Activated T-cell treated with anti-CD3 and anti-CD28 coated beads, Interleukin-2, amount 50 U/mL, for 48 hours (primary cell): ENCODE measurements around the gene TNNT2.

Experiments
- DNase-seq, 2 experiments: peaks; one replicate each; pipeline ENCODE4 v3.0.0-alpha.2; 2020

The TNNT2 gene

GRCh38 chr1:201354901-201355295, 22.6 kb downstream of the TNNT2 start:
- no peak for DNase-seq

GRCh38 chr1:201354151-201354900, 23.2 kb downstream of the TNNT2 start:
- DNase-seq = no peak

- DNase-seq = no peak
Measured at GRCh38 chr1:201353186-201353940, 24.1 kb downstream of the TNNT2 start.

GRCh38 chr1:201351617-201352016, 25.9 kb downstream of the TNNT2 start:
- no peak for DNase-seq

- DNase-seq = no peak
Measured at GRCh38 chr1:201350884-201351283, 26.6 kb downstream of the TNNT2 start.

GRCh38 chr1:201350361-201350725, 27.1 kb downstream of the TNNT2 start:
- no peak for DNase-seq

GRCh38 chr1:201349092-201349491, 28.4 kb downstream of the TNNT2 start:
- DNase-seq = no peak

- peak; percentile 46 to 54 for DNase-seq
Measured at GRCh38 chr1:201348211-201348566, 29.3 kb downstream of the TNNT2 start.

- DNase-seq = no peak
Measured at GRCh38 chr1:201347498-201348210, 29.8 kb downstream of the TNNT2 start.

- DNase-seq = no peak
Measured at GRCh38 chr1:201346987-201347386, 30.5 kb downstream of the TNNT2 start.

- peak; percentile 22 to 23 for DNase-seq
Measured at GRCh38 chr1:201346337-201346939, 31.0 kb downstream of the TNNT2 start.

GRCh38 chr1:201345081-201345355, 32.5 kb downstream of the TNNT2 start:
- no peak for DNase-seq

GRCh38 chr1:201344206-201345080, 33.0 kb downstream of the TNNT2 start:
- DNase-seq = no peak

GRCh38 chr1:201341377-201341776, 36.1 kb downstream of the TNNT2 start:
- no peak for DNase-seq

- DNase-seq = no peak
Measured at GRCh38 chr1:201336711-201337450, 40.6 kb downstream of the TNNT2 start.

GRCh38 chr1:201335901-201336300, 41.6 kb downstream of the TNNT2 start:
- DNase-seq = no peak

GRCh38 chr1:201335174-201335870, 42.2 kb downstream of the TNNT2 start:
- no peak for DNase-seq

- no peak for DNase-seq
Measured at GRCh38 chr1:201334325-201335173, 42.9 kb downstream of the TNNT2 start.

- DNase-seq = no peak
Measured at GRCh38 chr1:201332616-201333335, 44.7 kb downstream of the TNNT2 start.

- DNase-seq = no peak
Measured at GRCh38 chr1:201332021-201332420, 45.5 kb downstream of the TNNT2 start.
